Renal pelvis (tissue), 4 donors: ENCODE results near the gene ARFGEF2. TPM values are rescaled to one million over a fixed set of nuclear protein-coding genes. Genes with fewer than 3 reads are reported as not detected.
"Not testable (repeated sequence)": the region's sequence is repeated elsewhere in the genome, so short reads cannot be mapped to it uniquely, and the experiment has no call there.

Experiments used
- DNase-seq: peaks from one replicate; pipeline ENCODE4 v3.0.0-alpha.2; 2013
- polyA plus RNA-seq, 3 donors: library from polyadenylated mRNA; unstranded; fragments of 120-200 nt; gene quantifications; one replicate each; pipeline ENCODE4 v1.2.1, GENCODE V29; 2013; ENCODE audit not compliant: insufficient read length in 3 of 3

Gene ARFGEF2
- polyA plus RNA-seq, 3 donors = 22.6 to 33.1 (median 29.9) TPM

- no peak for DNase-seq
Measured at GRCh38 chr20:48926821-48927220, 5.3 kb downstream of the ARFGEF2 start.

DNA sequence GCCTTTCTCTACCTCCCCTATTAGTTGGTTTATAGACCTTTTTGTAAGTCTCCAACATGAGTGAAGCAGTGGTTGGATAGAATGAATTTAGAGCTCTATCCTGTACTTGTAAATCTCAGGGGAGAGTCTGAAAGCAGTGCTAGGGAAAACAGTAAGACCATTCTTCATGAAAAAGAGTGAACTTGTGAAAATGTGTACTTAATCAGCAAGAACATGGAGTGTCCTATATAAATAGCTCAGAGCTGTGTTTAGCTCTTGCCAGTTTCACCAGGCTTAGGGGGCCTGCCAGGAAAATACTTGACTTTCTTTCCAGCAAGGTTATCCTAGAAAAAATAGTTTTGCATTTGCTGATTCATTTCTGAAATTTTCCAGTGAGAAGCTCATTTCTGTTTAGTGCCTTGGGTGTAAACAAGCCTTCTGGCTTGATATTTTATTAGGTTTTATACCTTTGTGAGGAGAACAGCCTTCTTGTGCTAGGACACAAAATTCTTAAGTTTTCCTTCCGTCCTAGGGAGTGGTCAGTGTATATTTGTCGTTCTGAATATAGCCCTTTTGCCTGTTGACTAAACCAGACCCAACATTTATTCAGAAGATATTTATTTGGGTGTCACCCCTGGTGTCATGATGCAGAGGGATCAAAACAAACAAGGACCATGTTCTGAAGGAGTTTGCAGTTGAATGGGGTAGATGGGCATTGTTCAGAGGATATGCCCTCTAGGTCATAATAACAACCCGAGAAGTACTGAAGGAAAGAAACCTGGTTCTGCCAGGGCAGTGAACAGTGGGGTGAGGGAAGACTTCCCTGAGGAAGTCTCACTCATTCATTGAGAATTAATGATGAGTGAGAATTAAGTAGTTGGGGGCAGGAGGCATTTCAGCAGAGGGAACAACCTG lies 7.6 kb downstream of the ARFGEF2 start:
- DNase-seq = no peak

- DNase-seq = no peak
Measured at GRCh38 chr20:48930035-48930434, 8.5 kb downstream of the ARFGEF2 start.

GRCh38 chr20:48930878-48931277 lies 9.4 kb downstream of the ARFGEF2 start:
- DNase-seq = no peak

- no peak for DNase-seq
Measured at GRCh38 chr20:48931527-48932374, 10.2 kb downstream of the ARFGEF2 start.

DNA sequence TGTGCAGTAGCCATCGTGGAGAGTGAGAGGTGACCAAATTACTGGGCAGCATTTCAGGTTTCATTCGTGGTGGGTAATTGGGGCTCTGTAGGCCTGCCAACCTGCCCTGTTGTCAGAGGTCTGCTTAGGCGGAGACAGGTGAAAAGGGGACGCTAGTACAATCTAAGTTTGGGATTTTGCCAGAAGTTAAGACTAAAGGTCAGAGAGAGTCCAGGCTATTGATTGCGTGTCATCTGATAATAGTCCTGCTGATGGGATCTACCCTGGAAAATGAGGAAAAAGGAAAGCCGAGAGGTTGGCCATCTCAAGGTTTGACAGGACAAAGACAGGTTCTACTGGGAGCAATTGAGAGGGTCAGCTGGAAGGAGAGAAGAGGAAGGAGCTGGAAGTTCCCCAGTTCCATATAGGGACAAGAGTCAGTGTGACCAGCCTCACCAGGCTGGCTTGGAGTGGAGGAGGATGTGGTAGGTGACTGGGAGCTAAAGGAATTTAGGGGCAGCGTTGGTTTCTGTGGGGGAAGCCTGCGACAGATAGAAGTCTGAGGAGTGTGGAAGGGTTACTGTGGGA lies 10.9 kb downstream of the ARFGEF2 start:
- DNase-seq = no peak

- DNase-seq = no peak
Measured at GRCh38 chr20:48933017-48933766, 11.7 kb downstream of the ARFGEF2 start.

DNA sequence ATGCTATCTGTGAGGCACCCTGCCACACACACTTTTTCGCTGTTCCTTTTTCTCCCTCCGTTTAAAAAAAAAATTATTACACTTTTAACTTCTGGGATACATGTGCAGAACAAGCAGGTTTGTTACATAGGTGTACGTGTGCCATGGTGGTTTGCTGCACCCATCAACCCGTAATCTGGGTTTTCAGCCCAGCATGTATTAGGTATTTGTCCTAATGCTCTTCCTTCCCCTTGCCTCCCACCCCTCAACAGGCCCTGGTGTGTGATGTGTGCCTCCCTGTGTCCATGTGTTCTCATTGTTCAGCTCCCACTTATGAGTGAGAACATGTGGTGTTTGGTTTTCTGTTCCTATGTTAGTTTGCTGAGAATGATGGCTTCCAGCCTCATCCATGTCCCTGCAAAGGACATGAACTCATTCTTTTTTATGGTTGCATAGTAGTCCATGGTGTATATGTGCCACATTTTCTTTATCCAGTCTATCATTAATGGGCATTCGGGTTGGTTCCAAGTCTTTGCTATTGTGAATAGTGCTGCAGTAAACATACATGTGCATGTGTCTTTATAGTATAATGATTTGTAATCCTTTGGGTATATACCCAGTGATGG lies 12.9 kb downstream of the ARFGEF2 start:
- not testable (repeated sequence) for DNase-seq

GRCh38 chr20:48934966-48935365 lies 13.5 kb downstream of the ARFGEF2 start:
- not testable (repeated sequence) for DNase-seq

GRCh38 chr20:48936178-48936577 lies 14.7 kb downstream of the ARFGEF2 start:
- not testable (repeated sequence) for DNase-seq

GRCh38 chr20:48937674-48938073 lies 16.2 kb downstream of the ARFGEF2 start:
- DNase-seq = no peak

GRCh38 chr20:48938670-48939069 lies 17.2 kb downstream of the ARFGEF2 start:
- no peak for DNase-seq

DNA sequence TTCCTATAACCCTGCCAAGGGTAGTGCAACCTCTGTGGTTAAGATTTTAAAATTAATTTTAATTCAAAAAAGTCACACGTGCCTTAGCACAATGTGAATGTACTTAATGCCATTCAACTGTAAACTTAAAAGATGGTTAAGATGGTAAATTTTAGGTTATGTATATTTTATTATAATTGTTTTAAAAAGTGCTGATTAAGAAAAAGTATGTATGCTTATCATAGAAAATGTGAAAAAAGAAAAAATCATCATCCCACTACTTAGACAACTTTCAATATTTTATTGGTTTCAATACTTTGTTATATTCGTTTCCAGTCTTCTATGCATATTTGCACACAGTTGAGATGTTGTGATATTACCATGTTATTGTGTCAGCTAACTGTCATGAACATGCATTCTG lies 18.7 kb downstream of the ARFGEF2 start:
- no peak for DNase-seq

GRCh38 chr20:48941467-48941866 lies 20.0 kb downstream of the ARFGEF2 start:
- no peak for DNase-seq

DNA sequence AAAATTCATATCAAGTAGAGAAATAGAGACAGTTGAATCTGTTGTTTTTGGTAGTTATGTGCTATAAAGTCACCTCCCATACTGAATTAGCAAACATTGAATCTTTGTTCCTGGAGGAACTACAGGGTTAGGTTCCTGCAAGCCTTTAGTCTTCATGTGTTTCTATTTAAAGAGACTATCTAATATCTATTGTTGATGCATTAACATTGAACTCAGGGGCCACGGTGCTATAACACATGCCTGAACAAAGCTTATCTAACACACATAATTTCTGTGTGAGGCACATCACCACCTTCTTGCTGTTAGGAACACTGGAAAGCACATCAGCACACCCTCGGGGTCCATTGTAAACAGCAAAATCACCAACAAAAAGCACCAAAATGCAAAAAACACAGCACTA lies 21.2 kb downstream of the ARFGEF2 start:
- DNase-seq = no peak

DNA sequence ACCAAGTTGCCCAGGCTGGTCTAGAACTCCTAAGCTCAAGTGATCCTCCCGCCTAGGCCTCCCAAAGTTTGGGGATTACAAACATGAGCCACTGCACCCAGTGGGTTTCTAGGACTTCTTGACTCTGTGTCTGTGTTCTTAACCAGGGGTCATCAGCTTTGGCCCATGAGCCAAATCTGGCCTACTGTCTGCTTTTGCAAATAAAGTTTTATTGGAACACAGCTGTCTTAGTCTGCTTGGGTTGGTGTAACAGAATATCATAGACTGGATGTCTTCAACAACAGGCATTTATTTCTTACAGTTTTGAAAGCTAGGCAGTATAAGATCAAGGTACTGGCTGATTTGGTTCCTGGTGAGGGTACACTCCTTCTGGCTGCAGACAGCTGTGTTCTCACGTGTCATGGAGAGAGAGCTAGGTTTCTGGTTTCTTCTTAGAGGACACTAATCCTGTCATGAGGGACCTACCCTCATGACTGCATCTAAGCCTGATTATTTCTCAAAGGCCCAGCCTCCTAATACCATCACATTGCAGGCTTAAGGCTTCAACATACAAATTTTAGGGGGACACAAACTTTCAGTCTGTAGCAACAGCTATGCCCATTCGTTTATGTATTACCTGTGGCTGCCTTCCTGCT lies 23.3 kb downstream of the ARFGEF2 start:
- DNase-seq = no peak

- peak; percentile 17 for DNase-seq
Measured at GRCh38 chr20:48945840-48946514, 24.5 kb downstream of the ARFGEF2 start.

- no peak for DNase-seq
Measured at GRCh38 chr20:48948612-48949011, 27.1 kb downstream of the ARFGEF2 start.

DNA sequence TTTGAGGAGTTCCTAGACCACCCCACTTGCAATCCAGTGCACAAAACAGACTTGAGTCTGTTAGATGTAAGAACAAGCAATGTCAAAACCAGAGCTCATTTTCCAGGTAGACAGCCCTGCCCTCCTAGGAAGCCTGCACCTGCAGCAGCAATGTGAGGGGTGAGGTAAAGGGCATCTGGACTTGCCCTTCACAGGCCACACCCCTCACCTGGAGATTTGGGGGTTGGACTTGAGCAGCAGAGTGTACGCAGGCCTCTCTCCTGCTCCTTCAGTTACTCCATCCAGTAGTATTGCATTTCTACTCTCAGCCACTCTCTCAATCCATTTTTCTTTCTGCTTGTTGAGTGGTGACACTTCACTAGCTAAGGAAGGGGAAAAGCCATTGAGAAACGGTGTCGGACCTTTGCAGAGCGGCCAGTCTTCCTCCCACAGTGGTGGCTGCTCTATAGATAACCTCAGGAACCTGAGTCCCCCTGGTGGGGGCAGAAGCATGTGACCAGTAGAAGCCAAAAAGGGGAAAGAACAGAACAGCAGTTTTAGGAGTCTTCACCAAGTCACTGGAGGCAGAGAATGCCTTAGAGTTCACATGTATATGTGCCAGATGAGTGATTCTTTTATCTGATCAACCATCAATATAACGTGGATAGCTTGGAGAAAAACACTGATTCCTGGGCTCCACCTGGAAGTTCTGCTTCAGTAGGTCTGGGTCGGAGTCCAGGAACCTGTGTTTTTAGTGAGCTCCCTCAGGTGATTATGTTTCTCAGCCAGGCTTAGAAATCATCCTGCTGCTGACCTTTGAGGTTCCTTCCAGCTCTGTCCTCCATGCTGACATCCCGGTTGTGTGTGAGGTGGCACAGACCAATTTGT lies 28.0 kb downstream of the ARFGEF2 start:
- no peak for DNase-seq
